NT2/D1 (cell line): ENCODE measurements around the gene B3GAT3.

ENCODE experiments used
- SUZ12 ChIP-seq: IDR thresholded peaks from 2 replicates; pipeline ENCODE4 v1.6.1; 2011; ENCODE audit not compliant: insufficient read length, insufficient read depth; ENCODE audit errors: extremely low read depth
- YY1 ChIP-seq: IDR thresholded peaks from 2 replicates; pipeline ENCODE4 v1.6.1; 2011; ENCODE audit not compliant: insufficient read length, insufficient read depth

DNA sequence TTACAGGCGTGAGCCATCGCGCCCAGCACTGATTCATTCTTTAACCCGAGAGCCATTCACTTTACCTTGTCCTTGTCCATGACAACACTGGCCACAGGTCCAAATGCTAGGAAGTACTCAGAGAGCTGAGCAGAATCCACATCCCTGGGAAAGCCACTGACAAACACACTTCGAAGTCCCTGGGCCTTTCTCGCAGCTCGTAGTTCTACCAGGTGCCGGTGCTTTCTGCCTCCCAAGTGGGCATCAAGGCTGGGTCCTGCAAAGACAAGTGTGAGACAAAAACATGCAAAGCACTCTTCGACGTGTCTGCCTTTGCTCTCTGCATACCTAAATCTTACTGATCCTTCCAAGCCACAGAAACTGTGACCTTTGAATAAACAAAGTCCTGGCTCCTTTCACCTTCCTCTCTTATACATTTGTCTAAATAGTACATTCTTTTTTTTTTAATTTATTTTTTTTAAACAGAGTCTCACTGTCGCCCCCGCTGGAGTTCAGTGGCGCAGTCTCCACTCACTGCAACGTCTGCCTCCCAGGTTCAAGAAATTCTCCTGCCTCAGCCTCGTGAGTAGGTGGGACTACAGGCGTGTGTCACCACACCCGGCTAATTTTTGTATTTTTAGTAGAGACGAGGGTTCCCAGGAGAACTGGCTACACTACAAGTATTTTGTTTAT, 32.7 kb downstream of the B3GAT3 start:
- TF ChIP-seq SUZ12: no peak
- no peak for TF ChIP-seq YY1
